GM18951 (cell line): Measurements from ENCODE around the gene ERI2.

ENCODE experiments used
- POLR2A ChIP-seq: IDR thresholded peaks from 4 replicates; pipeline ENCODE4 v1.6.1; 2011; ENCODE audit warnings: mild to moderate bottlenecking; ENCODE audit not compliant: insufficient read length, insufficient read depth; ENCODE audit errors: extremely low read depth
- in situ Hi-C: fragments of 300-500 bp; cut with MboI; formaldehyde crosslinking; loops from one replicate; pipeline ENCODE4 v1.12.0; 2022; ENCODE audit warnings: low sequenced_read_pairs, mixed read lengths, inconsistent platforms; ENCODE audit not compliant: unreplicated experiment

ERI2 gene

DNA sequence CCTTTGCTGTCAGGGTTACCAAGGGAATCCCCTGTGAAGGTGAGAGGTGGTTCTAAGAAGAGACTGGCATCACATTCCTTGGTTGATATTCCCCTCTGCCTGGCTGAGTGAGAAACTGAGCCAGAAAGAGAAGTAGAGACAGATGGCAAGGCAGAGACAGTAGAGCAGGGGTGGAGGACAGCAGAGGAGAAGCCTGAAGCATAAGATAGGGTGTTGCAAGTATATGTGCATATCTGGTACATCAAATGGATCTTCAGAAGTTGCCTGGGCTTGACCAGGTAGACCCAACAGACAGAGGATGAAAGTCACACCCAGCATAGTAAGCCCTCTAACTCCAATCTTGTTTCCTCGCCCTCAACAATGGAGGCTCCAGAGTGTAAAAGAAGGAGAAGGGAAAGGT is 56.8 kb downstream of the ERI2 start:
- in situ Hi-C loops, result no loop called here
- no peak for TF ChIP-seq POLR2A

- in situ Hi-C loops, result no loop called here
- no peak for TF ChIP-seq POLR2A
Measured at GRCh38 chr16:20747030-20747816, 59.0 kb downstream of the ERI2 start.

GRCh38 chr16:20746461-20746860 is 59.8 kb downstream of the ERI2 start:
- TF ChIP-seq POLR2A, result no peak
- in situ Hi-C loops, result no loop called here
